CD4-positive, CD25-positive, alpha-beta regulatory T cell (primary cell): ENCODE results near the gene TNRC18. TPM values are rescaled to one million over a fixed set of nuclear protein-coding genes. Genes with fewer than 3 reads are reported as not detected.

Experiments
- ATAC-seq, 2 donors: fragments of 150-1000 bp; cut with Tn5 transposase; one replicate each; pipeline ENCODE4 v1.10.0; 2021; ENCODE audit warnings: low read depth in 2 of 2, moderate number of reproducible peaks in 2 of 2, moderate library complexity in 1 of 2
- DNase-seq, 3 donors: peaks; one replicate each; pipeline versions ENCODE4 v3.0.0 to v3.0.0-alpha.2; 2012 to 2022; ENCODE audit warnings: mixed read lengths in 1 of 3
- H3K27ac ChIP-seq: one replicate; pipeline ENCODE4 v1.7.0; 2013; ENCODE audit warnings: mild to moderate bottlenecking, low read length; ENCODE audit not compliant: insufficient read depth, poor library complexity, severe bottlenecking
- H3K27me3 ChIP-seq: one replicate; pipeline ENCODE4 v1.7.0; 2013; ENCODE audit warnings: low read length; ENCODE audit not compliant: control insufficient read depth, insufficient read depth
- H3K36me3 ChIP-seq: one replicate; pipeline ENCODE4 v1.7.0; 2013; ENCODE audit warnings: mild to moderate bottlenecking, low read length, moderate library complexity; ENCODE audit not compliant: control insufficient read depth, insufficient read depth
- H3K4me1 ChIP-seq: 2 replicates; pipeline ENCODE4 v1.7.0; 2013; ENCODE audit warnings: mild to moderate bottlenecking, low read length; ENCODE audit not compliant: insufficient read depth, control insufficient read depth, poor library complexity, severe bottlenecking
- H3K4me3 ChIP-seq: one replicate; pipeline ENCODE4 v1.7.0; 2013; ENCODE audit warnings: low read depth, mild to moderate bottlenecking, low read length, moderate library complexity
- H3K9me3 ChIP-seq, 2 experiments: 1 replicate in 1 of 2; 2 replicates in 1 of 2; pipeline ENCODE4 v1.7.0; 2013; ENCODE audit warnings: low read length in 2 of 2, mild to moderate bottlenecking in 1 of 2, moderate library complexity in 1 of 2; ENCODE audit not compliant: control insufficient read depth in 2 of 2
- H3K27ac Mint-ChIP-seq, 3 donors: one replicate each; pipeline ENCODE4 v1.8.0; 2020 to 2022; ENCODE audit warnings: mild to moderate bottlenecking in 3 of 3, mixed read lengths in 3 of 3, moderate library complexity in 2 of 3
- H3K27me3 Mint-ChIP-seq: one replicate; pipeline ENCODE4 v1.8.0; 2022; ENCODE audit warnings: mild to moderate bottlenecking, mixed read lengths
- H3K36me3 Mint-ChIP-seq: one replicate; pipeline ENCODE4 v1.8.0; 2020; ENCODE audit warnings: mixed read lengths
- H3K4me1 Mint-ChIP-seq, 4 donors: one replicate each; pipeline ENCODE4 v1.8.0; 2020 to 2022; ENCODE audit warnings: mixed read lengths in 4 of 4, mild to moderate bottlenecking in 1 of 4
- H3K4me3 Mint-ChIP-seq, 4 donors: one replicate each; pipeline ENCODE4 v1.8.0; 2020 to 2022; ENCODE audit warnings: mild to moderate bottlenecking in 4 of 4, mixed read lengths in 4 of 4, moderate library complexity in 3 of 4
- H3K9me3 Mint-ChIP-seq, 7 donors: one replicate each; pipeline ENCODE4 v1.8.0; 2020 to 2022; ENCODE audit warnings: mixed read lengths in 7 of 7, mild to moderate bottlenecking in 3 of 7, moderate library complexity in 2 of 7
- polyA plus RNA-seq, 4 donors: library from polyadenylated mRNA; unstranded; fragments of 300-500 nt; fragmentation: Illumina TruSeq; gene quantifications; one replicate each; pipeline ENCODE4 v1.2.3, GENCODE V29; 2021
- total RNA-seq: library from RNA; stranded (reverse); gene quantifications from one replicate; pipeline ENCODE4 v1.2.3, GENCODE V29; 2022

TNRC18 gene
- total and polyA plus RNA-seq, 5 donors from 2014 or later: 0.17 to 80.1 (median 0.60) TPM

GRCh38 chr7:5418285-5418582 lies 5.4 kb downstream of the TNRC18 start:
- Mint-ChIP-seq H3K27ac (no peak overlapping the region), H3K9me3 (peaks cover 0 to 5% (median 0%) of the 10 kb centered on the region in 7 donors), H3K36me3 (no peaks in the 10 kb centered on the region), H3K27me3 (peaks cover 77% of the 10 kb centered on the region), H3K4me3 (peak overlapping the region; percentile 44 to 81 (median 58)), H3K4me1 (peaks cover 0 to 36% (median 3%) of the 10 kb centered on the region in 4 donors)
- Histone ChIP-seq H3K4me3 (no peak overlapping the region), H3K27ac (no peak overlapping the region), H3K4me1 (peaks cover 45% of the 10 kb centered on the region), H3K27me3 (peaks cover 22% of the 10 kb centered on the region), H3K9me3 (no peaks in the 10 kb centered on the region), H3K36me3 (no peaks in the 10 kb centered on the region)
- DNase-seq (no peak), ATAC-seq (no peak)

- Mint-ChIP-seq H3K36me3 (no peaks in the 10 kb centered on the region), H3K27me3 (peaks cover 73% of the 10 kb centered on the region), H3K4me1 (peaks cover 0 to 30% (median 3%) of the 10 kb centered on the region in 4 donors), H3K27ac (no peak overlapping the region), H3K9me3 (peaks cover 0 to 5% (median 0%) of the 10 kb centered on the region in 7 donors), H3K4me3 (peak overlapping the region in 1 of 4 donors; percentile 81)
- DNase-seq: no peak
- Histone ChIP-seq H3K36me3 (no peaks in the 10 kb centered on the region), H3K27me3 (peaks cover 18% of the 10 kb centered on the region), H3K4me3 (no peak overlapping the region), H3K9me3 (no peaks in the 10 kb centered on the region), H3K4me1 (peaks cover 37% of the 10 kb centered on the region), H3K27ac (no peak overlapping the region)
- no peak for ATAC-seq
Measured at GRCh38 chr7:5417106-5418071, 6.2 kb downstream of the TNRC18 start.

- Histone ChIP-seq H3K4me1 (peaks cover 14% of the 10 kb centered on the region), H3K36me3 (no peaks in the 10 kb centered on the region), H3K27ac (no peak overlapping the region), H3K4me3 (no peak overlapping the region), H3K9me3 (no peaks in the 10 kb centered on the region), H3K27me3 (peaks cover 18% of the 10 kb centered on the region)
- peak overlapping the region in 1 of 4 donors; percentile 24 for H3K4me3 Mint-ChIP-seq
- H3K4me1 Mint-ChIP-seq: peaks cover 0 to 16% (median 3%) of the 10 kb centered on the region in 4 donors
- no peaks in the 10 kb centered on the region for H3K36me3 Mint-ChIP-seq
- ATAC-seq (no peak), DNase-seq (no peak)
- H3K27ac Mint-ChIP-seq: no peak overlapping the region
- no peaks in the 10 kb centered on the region for H3K9me3 Mint-ChIP-seq
- peaks cover 78% of the 10 kb centered on the region for H3K27me3 Mint-ChIP-seq
Measured at GRCh38 chr7:5414916-5415315, 8.7 kb downstream of the TNRC18 start.

GRCh38 chr7:5413449-5413786 lies 10.2 kb downstream of the TNRC18 start:
- DNase-seq: no peak
- peaks cover 0 to 5% (median under 1%) of the 10 kb centered on the region in 4 donors for H3K4me1 Mint-ChIP-seq
- H3K9me3 ChIP-seq: no peaks in the 10 kb centered on the region
- H3K27me3 ChIP-seq: peaks cover 15% of the 10 kb centered on the region
- H3K27me3 Mint-ChIP-seq: peaks cover 75% of the 10 kb centered on the region
- ATAC-seq: no peak
- no peaks in the 10 kb centered on the region for H3K36me3 ChIP-seq
- no peaks in the 10 kb centered on the region for H3K36me3 Mint-ChIP-seq
- no peak overlapping the region for H3K27ac Mint-ChIP-seq
- H3K4me3 ChIP-seq: no peak overlapping the region
- H3K4me3 Mint-ChIP-seq: no peak overlapping the region
- H3K27ac ChIP-seq: no peak overlapping the region
- H3K9me3 Mint-ChIP-seq: no peaks in the 10 kb centered on the region
- no peaks in the 10 kb centered on the region for H3K4me1 ChIP-seq

GRCh38 chr7:5408777-5409176 lies 14.9 kb downstream of the TNRC18 start:
- Mint-ChIP-seq H3K9me3 (no peaks in the 10 kb centered on the region), H3K4me3 (no peak overlapping the region), H3K36me3 (no peaks in the 10 kb centered on the region), H3K4me1 (peaks cover 0 to 2% (median 0%) of the 10 kb centered on the region in 4 donors), H3K27ac (no peak overlapping the region), H3K27me3 (peaks cover 51% of the 10 kb centered on the region)
- H3K4me1 ChIP-seq: no peaks in the 10 kb centered on the region
- H3K27me3 ChIP-seq: no peaks in the 10 kb centered on the region
- ATAC-seq (no peak), DNase-seq (no peak)
- no peaks in the 10 kb centered on the region for H3K9me3 ChIP-seq
- no peak overlapping the region for H3K4me3 ChIP-seq
- H3K36me3 ChIP-seq: no peaks in the 10 kb centered on the region
- no peak overlapping the region for H3K27ac ChIP-seq

GRCh38 chr7:5406957-5407945 lies 16.4 kb downstream of the TNRC18 start:
- Mint-ChIP-seq H3K36me3 (no peaks in the 10 kb centered on the region), H3K4me3 (no peak overlapping the region), H3K27ac (no peak overlapping the region), H3K27me3 (peaks cover 43% of the 10 kb centered on the region), H3K9me3 (no peaks in the 10 kb centered on the region), H3K4me1 (no peaks in the 10 kb centered on the region)
- Histone ChIP-seq H3K9me3 (no peaks in the 10 kb centered on the region), H3K27ac (no peak overlapping the region), H3K36me3 (no peaks in the 10 kb centered on the region), H3K4me3 (no peak overlapping the region), H3K4me1 (no peaks in the 10 kb centered on the region), H3K27me3 (no peaks in the 10 kb centered on the region)
- no peak for DNase-seq
- no peak for ATAC-seq

GRCh38 chr7:5404421-5404826 lies 19.2 kb downstream of the TNRC18 start:
- H3K4me3 Mint-ChIP-seq: no peak overlapping the region
- peaks cover 0 to 5% (median 2%) of the 10 kb centered on the region in 4 donors for H3K4me1 Mint-ChIP-seq
- peaks cover 25% of the 10 kb centered on the region for H3K27me3 Mint-ChIP-seq
- Histone ChIP-seq H3K36me3 (no peaks in the 10 kb centered on the region), H3K4me1 (no peaks in the 10 kb centered on the region), H3K9me3 (no peaks in the 10 kb centered on the region), H3K4me3 (no peak overlapping the region), H3K27me3 (no peaks in the 10 kb centered on the region), H3K27ac (no peak overlapping the region)
- peaks cover 0 to 3% (median 0%) of the 10 kb centered on the region in 7 donors for H3K9me3 Mint-ChIP-seq
- no peaks in the 10 kb centered on the region for H3K36me3 Mint-ChIP-seq
- DNase-seq (no peak), ATAC-seq (no peak)
- H3K27ac Mint-ChIP-seq: no peak overlapping the region
